C1 segment of cervical spinal cord (tissue), 14 donors: ENCODE measurements around the gene TMEM131.

ENCODE experiments used
- DNase-seq, 14 donors: peaks; one replicate each; lab custom pipeline; 2025; lab: John Stamatoyannopoulos, UW

TMEM131 gene

DNA sequence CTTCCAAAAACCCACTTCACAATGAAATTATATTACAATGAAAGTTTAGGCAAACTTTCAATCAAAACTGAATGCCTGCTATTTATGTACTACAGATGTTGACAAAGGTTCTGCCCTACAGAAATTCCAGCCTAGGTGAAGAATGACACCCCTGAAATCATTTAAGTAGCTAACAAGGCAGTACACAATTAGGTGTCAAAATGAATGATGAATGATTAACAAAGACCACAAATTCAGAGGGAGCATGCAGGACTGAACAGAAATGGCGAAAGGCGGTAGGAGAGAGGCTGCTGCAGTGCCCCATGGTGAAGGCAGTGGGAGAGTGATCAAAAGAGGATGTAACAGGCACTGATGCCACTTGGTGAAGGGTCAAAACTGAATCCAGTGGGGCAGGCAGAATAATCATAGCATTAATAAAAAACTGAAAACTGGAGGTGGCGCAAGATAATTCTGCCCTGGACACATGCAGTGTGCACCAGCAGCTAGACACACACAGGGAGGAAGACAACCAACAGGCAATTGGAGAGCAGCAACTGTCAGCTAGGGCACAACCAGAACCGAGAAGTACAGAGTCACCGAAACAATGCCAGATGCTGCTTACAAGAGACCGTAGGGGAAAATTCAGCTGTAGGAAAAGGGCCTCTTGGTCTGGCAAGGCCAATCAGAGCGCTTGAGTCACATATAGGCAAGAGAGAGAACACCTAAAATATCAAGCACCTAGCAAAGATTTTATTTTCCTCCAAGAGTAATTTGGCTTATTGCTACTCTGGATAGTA, 4.5 kb downstream of the TMEM131 start:
- no peak for DNase-seq

DNA sequence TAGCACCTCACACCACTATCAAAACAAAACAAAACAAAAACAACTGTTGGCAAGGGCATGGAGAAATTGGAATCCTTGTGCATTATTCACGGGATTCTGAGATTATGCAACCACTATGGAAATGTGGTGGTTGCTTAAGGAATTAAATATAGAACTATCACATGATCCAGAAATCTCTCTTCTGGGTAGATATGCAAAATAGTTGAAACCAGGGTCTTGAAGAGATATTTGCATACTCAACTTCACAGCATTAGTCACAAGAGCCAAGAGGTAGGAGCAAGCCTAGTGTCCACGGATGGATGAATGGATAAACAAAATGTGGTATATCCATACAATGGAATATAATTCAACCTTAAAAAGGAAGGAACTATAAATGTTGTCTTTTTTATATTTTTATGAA, 7.0 kb downstream of the TMEM131 start:
- DNase-seq, result no peak

DNA sequence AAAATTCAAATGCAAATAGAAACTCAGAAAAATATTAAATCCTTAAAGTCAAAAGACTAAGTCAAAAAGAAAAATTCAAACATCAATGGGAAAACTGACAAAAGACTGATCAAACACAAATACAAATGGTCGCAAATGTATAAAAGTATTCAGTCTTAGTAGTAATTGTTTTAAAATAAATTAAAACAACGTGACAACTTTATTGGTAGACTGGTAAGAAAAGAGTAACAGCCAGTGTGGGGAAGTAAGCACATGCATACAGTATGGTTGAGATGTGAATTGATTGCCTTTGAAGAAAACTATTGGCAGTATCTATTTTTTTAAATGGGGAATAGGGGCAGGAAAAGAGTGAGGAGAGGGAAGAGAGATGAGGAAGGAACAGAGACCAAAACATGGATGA, 9.8 kb downstream of the TMEM131 start:
- DNase-seq, result no peak

DNA sequence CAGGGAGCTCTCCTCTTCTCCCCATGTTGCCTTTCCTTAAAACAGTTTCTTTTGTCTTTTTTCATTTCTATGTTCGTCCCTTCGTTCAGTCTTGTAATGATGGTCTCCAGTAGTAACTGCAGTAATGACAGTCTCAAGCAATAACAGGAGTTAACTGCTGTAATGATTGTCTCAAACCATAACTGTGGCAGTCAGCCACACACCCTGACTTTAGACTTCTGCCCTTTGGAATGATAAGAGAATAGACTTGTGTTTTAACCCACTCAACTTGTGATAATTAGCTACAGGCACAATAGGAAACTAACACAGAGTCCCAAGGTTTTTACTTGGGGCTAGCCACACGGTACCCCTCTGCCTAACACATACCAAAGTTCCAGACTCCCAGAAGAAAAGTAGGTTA, 12.1 kb downstream of the TMEM131 start:
- DNase-seq, result no peak

DNA sequence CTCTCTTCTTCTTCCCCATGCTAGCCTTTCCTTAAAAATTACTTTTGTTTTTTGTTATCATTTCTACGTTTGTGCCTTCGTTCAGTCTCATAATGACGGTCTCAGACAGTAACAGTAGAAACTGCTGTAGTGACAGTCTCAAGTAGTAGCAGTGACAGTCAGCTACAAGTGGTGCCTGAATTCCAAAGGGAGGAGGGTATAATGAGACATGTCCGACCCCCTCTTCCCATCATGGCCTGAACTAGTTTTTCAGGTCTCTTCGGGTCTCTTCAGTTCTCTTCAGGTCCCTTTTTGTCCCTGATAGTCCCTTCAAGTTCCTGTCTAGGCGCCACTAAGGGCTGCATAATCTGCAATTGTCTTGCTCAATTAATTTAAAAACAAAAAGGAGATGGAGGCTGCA, 12.6 kb downstream of the TMEM131 start:
- DNase-seq, result no peak

DNA sequence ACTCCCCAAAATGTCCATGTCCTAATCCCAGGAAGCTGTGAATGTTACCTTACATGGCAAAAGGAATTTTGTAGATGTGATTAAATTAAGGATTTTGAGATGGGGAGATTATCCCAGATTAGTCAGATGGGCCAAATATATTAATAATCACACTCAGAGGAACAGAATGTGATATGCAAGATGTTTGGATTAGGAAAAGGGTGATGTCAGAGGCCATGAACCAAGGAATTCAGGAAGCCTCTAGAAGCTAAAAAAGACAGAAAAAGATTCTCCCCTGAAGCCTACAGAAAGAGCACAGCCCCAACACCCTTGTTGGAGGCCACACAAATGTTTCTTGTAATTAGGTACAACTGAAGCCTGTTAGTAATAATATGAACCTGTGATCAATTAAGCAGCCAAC, 13.1 kb downstream of the TMEM131 start:
- no peak for DNase-seq

DNA sequence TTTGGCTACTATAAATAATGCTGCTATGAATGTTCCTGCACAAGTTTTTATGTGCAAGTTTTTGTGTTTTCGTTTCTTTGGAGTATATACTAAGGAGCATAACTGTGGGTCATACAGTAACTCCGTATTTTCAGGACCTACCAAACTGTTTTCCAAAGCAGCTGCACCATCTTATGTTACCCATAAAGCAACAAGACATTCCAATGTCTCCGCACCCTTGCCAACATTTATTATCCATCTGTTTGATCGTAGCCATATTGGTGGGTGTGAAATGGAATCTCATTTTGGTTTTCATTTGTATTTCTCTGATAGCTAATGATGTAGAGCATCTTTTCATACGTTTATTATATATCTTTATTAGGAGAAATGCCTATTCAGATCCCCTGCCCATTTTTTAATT, 13.8 kb downstream of the TMEM131 start:
- DNase-seq, result no peak

DNA sequence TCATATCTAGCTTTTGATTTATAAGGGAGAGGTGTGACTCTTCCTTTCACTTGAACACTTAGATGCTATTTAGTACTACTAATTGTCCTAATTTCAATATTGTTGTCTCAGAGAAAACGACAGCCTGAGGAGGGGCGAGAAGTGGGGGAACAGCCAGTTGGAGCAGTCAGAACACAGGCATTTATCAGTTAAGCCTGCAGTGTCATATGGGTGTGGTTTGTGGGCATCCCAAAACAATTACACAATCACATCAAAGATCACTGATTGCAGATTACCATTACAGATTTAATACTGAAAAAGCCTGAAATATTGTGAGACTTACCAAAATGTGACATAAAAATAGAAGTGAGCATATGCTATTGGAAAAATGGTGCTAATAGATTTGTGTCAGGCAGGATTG, 15.8 kb downstream of the TMEM131 start:
- no peak for DNase-seq

DNA sequence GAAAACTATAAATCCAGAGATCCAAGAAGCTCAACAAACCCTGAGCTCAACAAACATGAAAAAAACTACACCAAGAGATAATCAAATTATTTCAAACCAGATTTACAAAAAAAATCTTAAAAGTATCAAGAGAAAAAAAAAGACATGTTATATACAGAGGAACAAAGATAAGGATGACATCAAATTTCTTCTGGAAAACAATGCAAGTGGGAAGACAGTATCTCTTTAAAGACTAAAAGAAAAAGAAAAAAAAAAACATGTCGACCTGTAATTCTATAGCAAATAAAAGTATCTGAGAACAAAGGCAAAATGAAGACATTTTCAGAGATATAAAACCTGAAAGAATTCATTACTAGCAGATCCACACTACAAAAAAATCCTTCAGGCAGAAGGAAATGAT, 21.3 kb downstream of the TMEM131 start:
- DNase-seq, result no peak

DNA sequence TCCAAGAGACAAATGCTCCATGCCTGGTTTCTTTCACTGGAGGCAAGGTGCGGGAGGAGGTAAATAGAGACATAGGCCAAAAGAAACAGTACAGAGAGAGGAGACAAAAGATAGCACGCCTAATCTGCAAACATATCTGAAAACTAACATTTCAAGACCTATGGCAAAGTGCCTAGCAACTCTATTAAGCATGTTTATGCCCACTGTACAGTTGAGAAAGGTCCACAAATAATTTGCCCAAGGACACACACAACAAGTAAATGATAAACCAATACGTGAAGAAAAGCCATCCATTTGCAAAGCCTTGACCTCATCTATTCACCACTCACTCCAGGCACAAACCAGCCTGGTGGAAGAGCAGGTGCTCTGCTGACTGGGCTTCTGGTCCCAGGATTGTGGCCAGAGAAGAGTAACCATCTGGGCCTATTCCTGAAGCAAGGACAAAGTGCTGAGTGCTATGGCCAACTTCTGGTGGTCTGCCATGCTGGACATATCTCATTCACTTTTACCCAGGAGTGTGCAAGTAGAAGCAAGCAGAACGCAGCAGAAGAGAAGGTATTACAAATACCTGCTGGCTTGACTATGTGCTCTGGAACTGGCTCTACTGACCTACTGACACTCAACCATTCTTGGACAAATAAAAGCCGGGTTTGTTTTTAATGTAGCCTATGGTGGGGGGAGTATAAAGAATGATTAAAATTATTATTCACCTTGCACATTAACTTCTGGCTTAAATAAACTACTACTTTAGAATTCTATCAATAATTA, 25.3 kb downstream of the TMEM131 start:
- DNase-seq, result no peak

DNA sequence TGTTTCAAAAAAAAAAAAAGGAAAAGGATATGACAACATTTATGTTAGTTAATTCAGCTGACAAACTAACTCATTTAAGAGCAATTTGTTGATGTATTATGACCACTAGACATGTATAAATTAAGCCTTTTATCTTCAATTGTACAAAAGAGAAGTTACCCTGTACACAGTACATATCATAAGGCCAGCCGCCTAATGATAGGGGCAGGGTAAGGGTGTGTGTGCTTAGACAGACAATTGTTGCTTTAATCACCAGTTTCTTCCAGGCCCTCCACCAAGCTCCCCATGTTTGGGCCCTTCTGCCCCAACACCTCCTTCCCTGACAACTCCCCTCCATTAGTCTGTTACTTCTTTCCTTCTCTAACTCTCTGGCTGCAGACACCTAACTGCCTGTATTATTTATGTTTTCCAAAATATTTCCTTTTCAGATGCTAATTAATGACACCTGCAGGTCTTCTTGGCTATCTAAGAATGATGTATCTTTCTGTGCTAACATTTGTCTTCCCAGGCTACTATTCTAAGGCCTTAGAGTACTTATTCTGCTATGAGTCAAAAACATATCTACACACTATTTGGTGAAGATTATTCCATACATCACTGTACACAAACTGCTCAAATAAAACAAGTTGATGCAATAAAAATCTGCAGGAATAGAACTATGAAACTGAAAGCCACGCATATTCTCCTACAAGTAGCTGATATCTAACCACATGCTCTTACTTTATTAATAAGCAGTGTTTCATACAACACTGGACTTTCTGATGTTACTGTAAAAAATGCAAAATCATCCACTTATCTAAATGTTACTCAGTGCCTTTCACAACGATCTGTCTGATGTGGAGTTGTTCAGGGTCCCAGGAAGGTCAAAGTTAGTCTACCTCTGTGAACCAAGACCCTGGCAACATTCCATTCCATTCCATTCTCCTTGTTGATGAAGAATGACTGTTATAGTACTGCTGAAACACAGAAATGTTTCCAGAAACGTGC, 26.4 kb downstream of the TMEM131 start:
- no peak for DNase-seq

DNA sequence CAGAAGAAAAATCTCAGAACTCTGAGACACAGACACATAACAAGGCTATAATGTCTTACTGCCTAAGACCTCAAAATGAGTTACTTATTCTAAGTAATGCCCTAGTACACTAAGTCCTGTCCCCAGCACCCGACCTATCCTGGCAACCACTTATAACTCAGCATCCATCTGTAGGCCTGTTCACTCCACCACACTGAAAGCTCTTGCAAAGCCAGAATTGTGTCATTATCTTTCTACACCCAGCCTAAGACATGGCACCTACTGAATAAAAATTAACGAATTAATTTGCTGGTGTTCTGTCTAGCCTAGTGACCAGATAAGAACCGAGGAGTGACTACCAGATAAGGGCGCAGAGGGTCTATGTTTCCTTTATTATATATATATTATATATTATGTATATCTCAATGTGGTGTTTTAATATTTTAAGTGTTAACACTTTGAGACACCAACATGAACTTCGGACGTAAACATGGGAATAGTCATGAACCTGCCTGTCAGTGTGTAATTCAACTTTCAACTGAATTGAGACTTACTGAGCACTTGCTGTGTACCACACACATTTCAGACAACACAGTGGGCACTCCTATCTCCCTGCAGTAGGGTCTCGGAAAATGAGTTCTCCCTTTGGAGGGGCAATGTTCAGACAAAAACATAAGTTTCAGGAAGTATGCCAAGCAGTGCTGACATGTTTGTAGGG, 27.7 kb downstream of the TMEM131 start:
- DNase-seq, result no peak

DNA sequence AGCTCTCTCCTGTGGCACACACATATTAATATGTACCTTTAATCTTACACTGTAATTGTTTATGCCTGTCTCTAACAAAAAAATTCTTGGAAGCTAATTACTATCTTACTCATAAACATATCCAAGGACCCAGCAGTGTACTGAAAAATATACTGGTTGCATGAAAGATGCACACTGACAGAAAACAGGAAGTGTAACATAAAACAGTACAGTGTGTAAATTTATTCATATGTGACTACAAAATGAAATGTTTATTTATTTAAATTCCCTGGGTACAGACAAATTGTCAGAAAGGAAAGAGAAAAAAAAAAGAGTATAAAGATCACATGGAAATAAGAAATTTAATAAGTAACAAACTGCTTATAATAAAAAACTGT, 28.5 kb downstream of the TMEM131 start:
- no peak for DNase-seq

DNA sequence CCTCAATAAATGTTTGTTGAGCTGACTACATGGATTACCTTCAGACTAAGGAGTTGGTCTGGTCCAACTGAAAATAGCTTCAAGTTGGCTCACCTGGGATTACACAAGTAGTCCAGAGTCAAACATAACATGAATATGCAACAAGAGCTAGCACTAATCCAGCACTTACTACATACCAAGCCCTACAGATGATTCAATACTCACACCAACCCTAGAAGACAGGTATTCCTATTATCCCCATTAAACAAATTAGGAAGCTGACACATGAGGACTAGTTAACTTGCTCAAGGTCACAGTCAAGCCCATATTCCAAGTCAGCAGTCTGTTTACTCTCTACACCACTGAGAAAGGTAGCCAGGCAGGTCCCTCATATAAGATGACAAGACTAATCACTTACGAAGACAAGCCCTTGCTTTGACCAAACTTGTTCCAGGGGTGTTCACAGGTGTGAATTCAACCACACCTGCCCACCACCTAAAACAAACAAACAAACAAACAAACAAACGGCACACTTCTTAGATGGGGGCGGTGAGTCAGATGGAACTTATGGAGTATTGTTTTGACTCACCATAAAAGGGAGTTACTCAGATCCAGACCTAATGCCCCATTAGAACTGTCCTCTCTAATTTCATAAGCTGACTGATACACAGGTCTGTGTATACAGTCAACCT, 29.1 kb downstream of the TMEM131 start:
- no peak for DNase-seq

DNA sequence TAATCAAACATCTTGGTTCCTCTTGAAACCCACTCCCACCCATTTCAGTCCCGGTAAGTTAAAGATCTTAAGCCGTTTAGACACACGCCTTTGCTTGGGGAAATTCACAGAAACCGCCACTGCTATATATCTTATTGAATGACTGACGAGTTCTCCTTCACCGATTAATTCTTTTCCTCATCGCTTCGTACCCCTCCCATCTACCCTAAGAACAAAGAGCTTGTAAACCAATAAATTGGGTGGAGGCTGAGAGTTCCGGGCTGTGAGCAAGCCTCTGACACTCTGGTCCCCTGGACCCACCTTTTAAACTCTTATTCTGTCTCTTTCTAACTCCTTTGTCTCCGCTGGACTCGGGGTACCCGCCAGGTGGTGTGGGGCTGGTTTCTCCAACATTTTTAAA, 30.6 kb downstream of the TMEM131 start:
- DNase-seq, result no peak

DNA sequence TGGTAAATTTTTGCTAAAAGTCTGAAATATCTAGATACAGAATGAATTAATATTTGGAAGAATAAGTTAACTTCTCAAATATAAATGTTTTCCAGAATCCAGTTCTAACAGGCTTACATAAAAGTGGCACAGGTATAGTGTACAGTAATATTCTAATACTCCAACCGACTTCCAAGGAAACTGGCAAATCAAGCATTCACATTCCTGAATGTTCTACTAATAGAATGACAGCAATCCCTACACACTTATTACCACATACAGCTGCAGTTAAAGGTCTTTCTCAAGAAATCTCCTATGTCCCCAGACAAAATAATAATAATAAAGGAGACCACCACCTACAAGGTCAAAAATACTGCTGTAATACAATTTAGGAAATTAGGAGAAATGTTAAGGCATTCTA, 31.9 kb downstream of the TMEM131 start:
- no peak for DNase-seq

DNA sequence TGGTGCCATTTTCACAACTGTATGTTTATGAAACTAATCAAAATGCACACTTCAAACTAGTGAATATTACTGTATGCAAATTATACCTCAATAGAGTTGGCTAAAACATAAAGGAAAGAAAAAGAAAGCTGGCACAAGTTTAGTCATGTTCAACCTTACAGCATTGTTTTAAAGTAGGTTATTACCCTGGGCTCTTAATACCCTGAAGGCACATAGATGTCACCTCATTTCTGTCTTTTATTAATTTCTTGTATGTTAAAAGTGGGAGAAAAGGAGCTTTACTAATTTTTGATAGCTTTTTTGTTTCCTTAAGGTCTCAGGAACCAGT, 32.7 kb downstream of the TMEM131 start:
- DNase-seq, result no peak

DNA sequence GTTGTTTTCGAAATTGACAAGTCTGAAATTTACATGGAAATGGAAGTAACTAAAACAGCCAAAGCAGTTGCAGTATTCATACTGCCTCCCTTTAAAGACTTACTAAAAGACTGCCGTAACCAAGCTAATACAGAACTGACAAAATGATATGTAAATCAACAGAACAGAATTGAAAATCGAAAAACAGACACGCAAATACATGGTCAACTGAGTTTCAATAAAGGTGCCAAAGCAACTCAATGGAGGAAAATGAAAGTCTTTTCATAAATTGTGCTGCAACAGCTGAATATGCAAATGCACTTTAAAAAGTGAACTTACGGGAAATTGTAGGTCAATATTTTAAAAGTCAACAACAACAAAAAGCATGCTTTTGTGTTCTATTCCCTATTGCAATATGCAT, 34.2 kb downstream of the TMEM131 start:
- no peak for DNase-seq

DNA sequence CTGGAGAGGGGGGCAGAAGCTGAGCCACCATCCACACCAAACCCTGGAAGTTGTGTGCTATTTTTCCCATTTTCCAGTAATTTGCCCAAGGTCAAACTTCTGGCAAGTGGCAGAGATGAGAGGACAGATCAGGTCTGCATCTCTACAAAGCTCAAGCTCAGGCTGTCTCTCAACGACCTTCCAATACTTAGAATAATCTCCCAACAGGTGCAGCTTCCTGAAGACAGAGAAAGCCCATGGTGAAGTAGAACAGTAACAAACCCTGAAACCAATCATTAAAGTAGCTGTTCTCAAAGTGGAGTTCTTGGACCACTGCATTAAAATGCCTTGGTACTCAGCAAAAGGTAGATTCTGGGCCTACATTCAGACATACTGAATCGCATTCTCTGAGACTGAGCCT, 37.6 kb downstream of the TMEM131 start:
- DNase-seq, result no peak

DNA sequence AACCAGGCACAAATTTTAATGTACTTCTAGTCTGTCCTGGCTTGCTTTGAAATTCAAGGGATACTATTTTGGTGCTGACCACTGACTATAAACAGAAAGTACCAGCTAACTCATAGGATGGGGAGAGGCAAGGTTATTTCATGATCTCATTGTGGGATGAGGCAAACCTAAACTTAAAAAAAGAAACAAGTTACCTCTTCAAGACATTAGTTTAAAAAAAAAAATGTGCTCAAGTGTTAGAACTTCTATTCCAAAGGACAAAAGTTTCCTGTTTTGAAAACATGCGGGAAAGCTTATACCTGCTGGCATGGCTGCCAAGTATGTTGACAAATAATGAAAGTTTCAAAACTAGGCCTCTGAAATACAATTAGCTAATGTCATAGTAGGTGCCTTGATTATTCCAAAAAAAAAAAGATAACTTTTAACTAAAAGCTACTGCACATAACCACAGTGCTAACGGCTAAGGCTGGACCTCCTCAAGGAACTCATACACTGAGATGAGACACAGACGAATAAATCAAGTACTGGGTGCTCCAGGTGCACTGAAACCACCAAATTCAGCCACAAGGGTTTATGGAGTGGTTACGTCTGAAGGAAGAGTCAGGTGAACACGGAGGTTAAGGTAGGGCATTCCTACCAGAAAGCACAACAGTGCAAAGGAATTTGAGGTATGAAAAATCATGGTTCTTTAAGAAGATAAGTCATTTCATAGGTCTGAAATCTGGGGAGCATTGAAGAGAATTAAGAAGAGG, 38.1 kb downstream of the TMEM131 start:
- no peak for DNase-seq
